Measurements from ENCODE around the gene RYR3. TPM values are rescaled to one million over a fixed set of nuclear protein-coding genes. Genes with fewer than 3 reads are reported as not detected.

Gene RYR3
- total RNA-seq, 1 donor from 2014 or later: 18.5 TPM

GRCh38 chr15:33430577-33430976 lies 119.8 kb downstream of the RYR3 start:
- intact Hi-C loops (cut with DNase I): no loop called here
- DNase-seq (ENCODE audit: low spot score) (no peak), ATAC-seq (no peak)

- DNase-seq (ENCODE audit: low spot score): no peak
- intact Hi-C loops (cut with DNase I): no loop called here
- ATAC-seq: no peak
Measured at GRCh38 chr15:33433821-33434220, 123.1 kb downstream of the RYR3 start.

- DNase-seq (ENCODE audit: low spot score): no peak
- ATAC-seq: no peak
- intact Hi-C loops (cut with DNase I): no loop called here
Measured at GRCh38 chr15:33438396-33438795, 127.6 kb downstream of the RYR3 start.

GRCh38 chr15:33440900-33441299 lies 130.1 kb downstream of the RYR3 start:
- intact Hi-C loops (cut with DNase I): no loop called here
- DNase-seq (ENCODE audit: low spot score) (no peak), ATAC-seq (no peak)

DNA sequence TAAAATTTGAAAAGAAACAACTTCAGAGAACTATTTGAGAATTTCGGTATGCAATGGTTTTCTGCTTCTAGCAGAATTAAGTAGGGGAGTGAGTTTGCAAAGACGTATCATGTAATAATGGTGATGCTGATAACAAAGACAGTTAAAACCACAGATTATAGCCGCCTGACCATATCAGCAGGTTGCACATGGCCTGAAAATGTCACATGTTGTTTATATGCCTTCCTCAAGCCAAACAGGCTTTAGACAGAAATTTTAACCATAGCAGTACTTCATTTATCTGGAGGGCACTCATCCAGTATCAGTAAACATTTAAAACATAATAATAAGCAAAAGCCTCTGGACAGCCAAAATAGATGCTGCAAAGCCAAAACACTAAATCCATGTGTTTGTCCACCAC lies 131.7 kb downstream of the RYR3 start:
- DNase-seq (ENCODE audit: low spot score) (no peak), ATAC-seq (no peak)
- intact Hi-C loops (cut with DNase I): no loop called here

DNA sequence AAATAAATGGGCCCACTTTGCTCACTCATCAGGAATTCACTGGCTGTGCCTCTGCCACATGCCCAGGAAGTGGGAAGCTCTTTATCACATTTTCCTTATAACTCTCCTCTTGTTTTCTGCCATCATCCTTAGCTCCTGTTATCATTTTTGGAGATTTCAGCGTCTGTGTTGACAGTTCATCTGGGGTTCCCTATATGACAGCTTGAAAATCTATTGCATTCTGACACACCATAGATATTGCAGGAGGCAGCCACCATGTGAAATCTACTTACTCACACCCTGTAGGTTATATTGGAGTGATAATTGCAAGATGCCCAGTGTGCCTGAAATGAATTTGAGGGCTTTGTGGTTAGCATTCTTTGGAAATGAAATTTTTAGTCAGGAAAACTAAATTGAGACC lies 132.9 kb downstream of the RYR3 start:
- intact Hi-C loops (cut with DNase I): no loop called here
- ATAC-seq (no peak), DNase-seq (ENCODE audit: low spot score) (no peak)

DNA sequence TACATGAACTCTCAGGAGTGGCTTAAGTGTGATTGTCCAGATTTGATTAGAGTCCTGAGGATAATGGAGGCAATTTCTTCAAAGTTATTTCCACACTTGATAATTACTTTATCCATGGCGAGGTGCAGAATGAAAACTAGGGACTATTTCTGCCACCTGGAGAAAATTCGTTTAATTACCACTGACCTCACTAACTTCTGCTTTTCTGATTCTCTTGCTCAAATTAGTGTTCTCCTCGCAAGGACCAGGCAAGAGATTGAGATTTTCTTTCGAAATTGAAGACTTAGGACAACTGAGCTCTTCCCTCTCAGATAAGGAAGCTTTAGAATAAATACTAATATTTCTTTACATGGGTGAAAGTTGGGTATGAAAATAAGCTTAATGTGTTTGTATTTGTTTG lies 135.2 kb downstream of the RYR3 start:
- ATAC-seq (no peak), DNase-seq (ENCODE audit: low spot score) (no peak)
- intact Hi-C loops (cut with DNase I): no loop called here

DNA sequence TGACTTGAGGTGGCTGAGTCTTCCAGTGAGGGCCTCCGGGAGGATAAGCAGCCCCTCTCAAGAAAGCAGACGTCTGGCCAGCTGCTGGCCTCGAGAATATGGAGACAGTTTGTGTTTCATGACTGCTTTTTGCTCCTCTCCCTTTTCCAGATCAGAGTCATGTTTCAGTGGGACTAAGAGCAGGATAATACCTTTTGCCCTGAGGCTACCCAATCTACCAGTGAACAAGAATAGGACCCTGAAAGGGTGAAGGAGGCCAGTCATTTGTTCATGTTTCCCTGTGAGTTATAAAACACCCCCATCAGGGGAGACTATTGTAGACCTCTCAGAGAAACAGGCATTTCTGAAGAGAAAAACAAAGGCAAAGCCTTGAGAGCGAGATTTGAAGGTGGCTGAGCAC lies 137.4 kb downstream of the RYR3 start:
- ATAC-seq (no peak), DNase-seq (ENCODE audit: low spot score) (no peak)
- intact Hi-C loops (cut with DNase I): no loop called here

DNA sequence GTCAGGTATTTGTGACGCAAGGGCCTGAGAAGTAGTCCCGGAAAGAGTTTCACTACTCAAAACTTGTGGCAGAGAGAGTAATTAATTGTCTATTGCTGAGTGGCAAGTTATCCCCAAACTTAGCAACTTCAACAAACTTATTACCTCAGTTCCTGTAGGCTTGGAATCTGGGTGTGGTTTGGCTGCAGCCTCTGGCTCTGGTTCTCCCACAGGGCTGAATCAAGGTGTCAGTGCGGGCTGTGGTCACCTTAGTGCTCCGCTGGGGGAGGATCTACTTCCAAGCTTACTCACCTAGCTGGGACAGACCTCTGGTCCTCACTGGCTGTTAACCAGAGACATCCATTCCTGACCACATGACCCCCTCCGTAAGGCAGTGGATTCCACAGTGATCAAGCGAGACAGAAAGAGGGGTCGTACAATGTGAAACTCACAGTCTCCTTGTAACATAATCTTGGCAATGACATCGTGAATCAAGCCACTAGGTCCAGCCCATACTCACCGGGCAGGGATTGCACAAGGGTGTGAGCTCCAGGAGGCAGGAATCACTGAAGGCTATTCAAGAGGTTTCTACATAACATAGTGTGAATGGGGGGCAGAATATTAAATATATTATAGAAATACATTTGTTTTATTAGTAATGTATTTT lies 138.3 kb downstream of the RYR3 start:
- intact Hi-C loops (cut with DNase I): no loop called here
- no peak for DNase-seq (ENCODE audit: low spot score)
- no peak for ATAC-seq

DNA sequence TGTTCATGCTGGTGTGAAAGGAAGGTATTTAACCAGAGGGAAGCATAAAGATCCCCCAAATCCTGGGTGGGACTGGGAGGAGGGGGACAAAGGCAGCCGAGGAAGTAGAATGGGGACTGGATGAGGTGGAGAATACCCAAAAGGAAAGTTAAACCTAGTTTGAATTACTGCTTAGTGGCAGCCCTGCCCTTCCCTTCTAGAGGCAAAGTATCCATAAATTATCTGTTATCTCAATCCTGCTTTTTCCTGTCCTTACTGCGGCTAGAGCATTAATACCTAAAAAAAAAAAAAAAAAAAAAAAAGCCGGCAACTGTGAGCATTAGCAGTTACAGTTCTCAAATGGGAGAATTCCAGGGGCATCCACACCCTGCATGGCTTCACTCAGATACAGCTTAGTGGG lies 139.0 kb downstream of the RYR3 start:
- no peak for ATAC-seq
- intact Hi-C loops (cut with DNase I): no loop called here
- DNase-seq (ENCODE audit: low spot score): no peak

DNA sequence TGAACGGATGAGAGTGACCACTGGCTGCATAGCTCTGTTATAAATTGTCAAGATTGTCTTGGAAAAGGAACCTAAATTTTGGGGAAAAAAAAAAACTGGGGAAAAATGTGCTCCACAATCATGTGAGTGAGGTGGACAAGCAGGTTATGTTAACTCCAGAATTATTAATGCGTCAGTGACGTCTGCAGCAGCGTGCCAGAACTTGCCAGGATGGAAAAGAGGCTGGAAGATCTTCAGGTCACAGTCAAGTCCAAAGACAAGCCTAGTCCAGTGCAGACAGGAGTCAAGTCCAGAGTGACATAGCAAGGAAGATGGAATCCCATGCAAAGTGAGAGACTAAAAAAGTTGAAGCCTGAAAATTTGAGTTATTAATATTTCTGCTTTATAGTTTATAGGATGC lies 140.6 kb downstream of the RYR3 start:
- intact Hi-C loops (cut with DNase I): no loop called here
- ATAC-seq (no peak), DNase-seq (ENCODE audit: low spot score) (no peak)

- DNase-seq (ENCODE audit: low spot score): no peak
Measured at GRCh38 chr15:33453761-33454160, 143.0 kb downstream of the RYR3 start.

DNA sequence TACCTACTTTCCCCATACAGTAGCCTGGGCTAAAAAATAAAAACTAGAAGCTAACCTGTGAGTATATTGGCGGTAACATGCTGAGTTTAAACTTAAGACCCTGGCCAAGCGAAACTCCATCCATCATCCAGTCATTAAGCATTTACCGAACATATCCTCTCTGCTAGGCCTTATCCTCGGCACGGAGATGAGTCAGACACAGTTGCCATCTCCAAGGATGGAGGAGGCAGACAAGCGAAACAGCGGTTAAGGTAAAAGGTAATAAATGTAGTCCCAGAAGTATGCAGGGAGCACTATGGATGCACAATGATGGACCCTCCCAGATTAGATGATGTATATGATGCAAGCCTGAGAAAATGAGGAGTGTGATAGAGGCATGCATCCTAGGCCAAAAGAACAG lies 143.6 kb downstream of the RYR3 start:
- ATAC-seq: no peak
- intact Hi-C loops (cut with DNase I): no loop called here

More at GRCh38 chr15:33453761-33454160, 143.0 kb downstream of the RYR3 start:
- intact Hi-C loops (cut with DNase I): no loop called here
- no peak for ATAC-seq

GRCh38 chr15:33454996-33455395 lies 144.2 kb downstream of the RYR3 start:
- intact Hi-C loops (cut with DNase I): no loop called here
- ATAC-seq (no peak), DNase-seq (ENCODE audit: low spot score) (no peak)

More for the DNA sequence above, 143.6 kb downstream of the RYR3 start:
- no peak for DNase-seq (ENCODE audit: low spot score)

DNA sequence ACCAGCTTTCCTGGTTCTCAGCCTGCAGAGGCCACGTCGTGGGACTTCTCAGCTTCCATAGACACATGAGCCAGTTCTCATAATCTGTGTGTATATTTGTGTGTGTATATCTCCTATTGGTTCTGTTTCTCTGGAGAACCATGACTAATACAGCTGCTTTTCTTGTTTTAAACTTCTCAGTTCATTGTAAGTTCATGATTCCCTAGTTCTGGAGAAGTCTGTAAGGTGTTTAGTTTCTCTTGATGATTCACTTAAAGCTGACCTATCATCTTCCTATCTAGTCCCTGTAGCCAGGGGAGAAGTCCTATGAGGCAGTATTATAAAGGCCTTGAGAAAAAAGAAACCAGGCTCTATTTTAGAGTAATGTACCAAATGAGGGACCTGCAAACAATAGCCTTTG lies 147.7 kb downstream of the RYR3 start:
- DNase-seq (ENCODE audit: low spot score) (no peak), ATAC-seq (no peak)
- intact Hi-C loops (cut with DNase I): no loop called here

DNA sequence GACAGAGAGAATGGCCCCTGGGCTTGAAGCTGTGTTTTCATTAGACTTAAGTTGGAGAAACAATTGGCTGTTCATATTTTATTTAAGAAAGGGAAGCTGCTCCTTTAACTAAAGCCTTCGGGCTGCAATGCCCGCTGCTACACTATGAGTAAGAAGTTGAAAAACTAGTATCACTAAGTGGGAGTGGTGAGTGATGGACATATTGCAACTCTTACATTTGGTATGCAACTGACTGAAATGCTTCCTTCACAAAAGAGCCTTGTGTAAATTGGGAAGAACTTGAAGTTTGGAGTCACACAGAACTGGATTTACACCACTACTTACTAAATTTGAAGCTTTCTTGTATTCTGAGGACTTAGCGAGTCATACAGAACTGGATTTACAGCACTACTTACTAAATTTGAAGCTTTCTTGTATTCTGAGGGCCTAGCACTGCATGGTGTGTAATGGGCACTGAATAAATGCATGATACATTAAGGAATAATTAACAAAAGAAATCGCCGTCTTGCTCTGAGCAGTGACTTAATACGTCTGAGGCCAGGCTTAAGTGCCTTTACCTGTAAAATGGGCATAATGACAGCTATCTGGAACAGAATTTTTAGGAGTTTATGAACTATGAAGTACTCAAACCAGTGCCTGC lies 149.5 kb downstream of the RYR3 start:
- ATAC-seq (no peak), DNase-seq (ENCODE audit: low spot score) (no peak)
- intact Hi-C loops (cut with DNase I): no loop called here

GRCh38 chr15:33461671-33462070 lies 150.9 kb downstream of the RYR3 start:
- intact Hi-C loops (cut with DNase I): no loop called here
- DNase-seq (ENCODE audit: low spot score) (no peak), ATAC-seq (no peak)

DNA sequence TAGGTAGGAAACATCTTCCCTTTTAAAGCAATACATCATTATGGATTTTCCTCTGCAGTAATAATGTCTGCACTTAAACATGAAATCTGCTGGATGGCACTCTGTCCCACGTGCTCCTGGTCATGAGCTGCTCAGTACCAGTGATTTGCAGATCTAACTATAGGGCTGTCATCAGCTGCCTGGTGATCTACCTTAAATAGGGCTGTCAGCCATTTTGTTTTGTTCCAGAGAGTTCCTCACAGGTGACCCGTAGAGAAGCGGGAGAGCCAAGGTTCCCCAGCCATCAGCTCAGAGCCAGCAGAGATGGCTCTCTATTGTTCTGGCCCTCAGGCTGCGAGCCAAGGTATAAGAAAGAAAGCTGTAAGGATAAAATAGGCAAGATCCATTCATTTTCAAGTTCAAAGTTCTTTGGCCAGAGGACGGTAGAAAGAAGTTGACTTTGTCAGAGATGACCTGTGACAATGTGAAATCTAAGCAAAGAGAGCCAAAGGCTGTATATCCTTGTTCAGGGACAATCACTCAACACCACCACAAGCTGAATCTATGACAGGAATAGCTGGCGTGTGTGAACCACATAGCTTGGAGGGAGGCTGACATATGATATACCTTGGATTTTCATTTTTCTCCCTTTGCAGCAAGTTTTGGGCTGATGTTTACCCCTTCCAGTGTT lies 156.5 kb downstream of the RYR3 start:
- ATAC-seq (no peak), DNase-seq (ENCODE audit: low spot score) (no peak)
- intact Hi-C loops (cut with DNase I): no loop called here

DNA sequence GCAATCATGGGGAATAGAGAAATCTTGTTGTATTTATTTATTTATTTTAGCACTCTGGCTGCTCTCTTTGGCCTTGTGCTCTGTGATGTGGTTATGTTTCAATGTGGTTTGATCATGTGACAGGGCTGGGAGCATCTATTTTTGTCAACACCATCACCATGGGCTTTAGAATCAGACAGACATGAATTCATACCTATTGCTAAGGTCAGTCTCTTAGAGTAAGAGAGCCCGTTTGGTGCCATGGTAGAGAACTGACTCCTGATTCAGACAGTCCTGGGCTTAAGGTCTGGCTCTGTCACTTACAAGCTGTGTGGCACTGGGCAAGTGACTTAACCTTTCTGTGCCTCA lies 157.0 kb downstream of the RYR3 start:
- DNase-seq (ENCODE audit: low spot score) (no peak), ATAC-seq (peak; percentile 32)
- intact Hi-C loops (cut with DNase I): no loop called here

DNA sequence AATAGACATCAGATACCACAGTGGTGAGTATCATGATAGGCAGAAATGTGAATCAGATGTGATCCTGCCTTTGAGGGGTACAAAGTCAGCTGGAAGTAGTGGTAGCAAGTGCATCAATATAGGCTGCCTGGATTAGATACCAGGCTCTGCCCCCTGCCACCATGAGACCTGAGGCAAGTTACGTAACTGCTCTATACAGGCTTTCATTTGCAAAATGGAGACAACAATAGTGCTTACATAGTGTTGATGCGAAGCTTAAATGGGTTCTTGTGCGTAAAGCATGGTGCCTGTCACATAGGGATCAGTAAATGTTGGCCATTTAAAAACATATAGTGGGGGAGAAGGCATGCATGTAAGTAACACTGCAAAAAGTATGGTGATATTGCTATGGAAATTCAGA lies 158.0 kb downstream of the RYR3 start:
- ATAC-seq: no peak
- no peak for DNase-seq (ENCODE audit: low spot score)
- intact Hi-C loops (cut with DNase I): no loop called here

DNA sequence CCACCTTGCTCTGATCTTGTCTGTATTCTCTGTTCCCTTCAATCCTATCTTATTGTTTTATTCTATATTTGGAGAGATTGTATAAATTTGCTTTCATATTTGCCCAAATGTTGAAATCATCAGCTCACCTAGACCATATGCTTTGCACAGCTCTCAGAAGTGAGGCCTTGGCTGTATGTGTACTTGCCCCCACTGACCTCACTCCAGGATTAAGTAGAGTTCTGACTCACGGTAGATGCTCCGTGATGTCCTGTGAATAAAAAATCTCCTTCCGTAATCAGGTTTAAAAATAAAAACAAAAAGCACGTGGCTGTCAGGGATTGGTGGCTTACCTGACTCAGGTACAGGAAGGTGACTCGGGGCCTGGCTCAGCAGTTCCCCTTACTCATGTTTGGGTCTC lies 162.2 kb downstream of the RYR3 start:
- no peak for DNase-seq (ENCODE audit: low spot score)
- intact Hi-C loops (cut with DNase I): no loop called here
- ATAC-seq: no peak

Data from sciatic nerve (tissue), 2 donors.